IPS DF 6.9 (cell line): Measurements from ENCODE around the gene NUP205.

Source experiments
- DNase-seq: peaks from one replicate; pipeline ENCODE4 v3.0.0-alpha.2; 2013; ENCODE audit warnings: low read depth, low spot score
- H3K27ac ChIP-seq: one replicate; pipeline ENCODE4 v1.5.1; 2013; ENCODE audit warnings: low read length, control low read depth
- H3K27me3 ChIP-seq: 2 replicates; pipeline ENCODE4 v1.6.1; 2013; ENCODE audit warnings: mild to moderate bottlenecking, low read length; ENCODE audit not compliant: control insufficient read depth, insufficient read depth
- H3K36me3 ChIP-seq: 2 replicates; pipeline ENCODE4 v1.6.1; 2013; ENCODE audit warnings: low read length; ENCODE audit not compliant: control insufficient read depth, insufficient read depth
- H3K4me1 ChIP-seq: 2 replicates; pipeline ENCODE4 v1.6.1; 2013; ENCODE audit warnings: low read length; ENCODE audit not compliant: control insufficient read depth, insufficient read depth
- H3K4me3 ChIP-seq: 2 replicates; pipeline ENCODE4 v1.5.1; 2013; ENCODE audit warnings: mild to moderate bottlenecking, low read length
- H3K9me3 ChIP-seq: 2 replicates; pipeline ENCODE4 v1.6.1; 2013; ENCODE audit warnings: low read length, inconsistent platforms; ENCODE audit not compliant: control insufficient read depth, insufficient read depth
- WGBS: extraction: QIAGEN DNeasy Blood & Tissue Kit; methylation state at CpG from one replicate; pipeline ENCODE4 v1.1.7; 2013; ENCODE audit warnings: mixed read lengths, missing lambda C conversion rate; ENCODE audit not compliant: insufficient read length, insufficient coverage; 5-methylcytosine and 5-hydroxymethylcytosine counted together

Gene NUP205

GRCh38 chr7:135557455-135558336, at the start of gene NUP205:
Gene NUP205, plus strand, starts transcription at chr7:135557917. Its CDS starts 28 bp downstream, at chr7:135557945.
- Histone ChIP-seq H3K4me1 (no peaks in the 10 kb centered on the region; the same call in 1 of the 2 replicates), H3K4me3 (peak within 1 kb of the TSS; percentile 91), H3K9me3 (no peaks in the 10 kb centered on the region), H3K27me3 (no peaks in the 10 kb centered on the region), H3K36me3 (no peaks in the 10 kb centered on the region), H3K27ac (no peak within 1 kb of the TSS)
- DNase-seq, result peak; percentile 67
- no CpG with 5 or more reads among the region's 38 CpGs for WGBS

- H3K27me3 ChIP-seq, result 0 out of 2 replicates have a peak, but pooled peaks cover 2% of the 10 kb centered on the region
- H3K4me1 ChIP-seq, result peaks cover 3% of the 10 kb centered on the region; the same call in 1 of the 2 replicates
- H3K36me3 ChIP-seq, result no peaks in the 10 kb centered on the region
- no peak for DNase-seq
- H3K9me3 ChIP-seq, result no peaks in the 10 kb centered on the region
- peak overlapping the region; percentile 84; the same call in 1 of the 2 replicates for H3K4me3 ChIP-seq
- H3K27ac ChIP-seq, result no peak overlapping the region
- no CpG with 5 or more reads among the region's 17 CpGs for WGBS
Measured at GRCh38 chr7:135508883-135509588, 48.7 kb upstream of the NUP205 start.

GRCh38 chr7:135509589-135509838, 48.2 kb upstream of the NUP205 start:
- H3K36me3 ChIP-seq, result no peaks in the 10 kb centered on the region
- no peaks in the 10 kb centered on the region for H3K9me3 ChIP-seq
- peak overlapping the region; percentile 84 for H3K4me3 ChIP-seq
- H3K4me1 ChIP-seq, result peaks cover 3% of the 10 kb centered on the region; the same call in 1 of the 2 replicates
- WGBS, result no CpG with 5 or more reads among the region's 14 CpGs
- H3K27me3 ChIP-seq, result 0 out of 2 replicates have a peak, but pooled peaks cover 2% of the 10 kb centered on the region
- no peak for DNase-seq
- H3K27ac ChIP-seq, result no peak overlapping the region

- Histone ChIP-seq H3K9me3 (no peaks in the 10 kb centered on the region), H3K4me1 (peaks cover 3% of the 10 kb centered on the region; the same call in 1 of the 2 replicates), H3K27me3 (0 out of 2 replicates have a peak, but pooled peaks cover 2% of the 10 kb centered on the region), H3K36me3 (no peaks in the 10 kb centered on the region), H3K27ac (no peak within 1 kb of the TSS), H3K4me3 (peak within 1 kb of the TSS; percentile 87)
- WGBS, result no CpG with 5 or more reads among the region's 55 CpGs
- peak; percentile 86 for DNase-seq
Measured at GRCh38 chr7:135509839-135510591, 47.7 kb upstream of the NUP205 start, which contains the start of gene CNOT4. Gene CNOT4, minus strand, starts transcription at chr7:135510102. Its CDS starts 71,771 bp downstream, at chr7:135438331.

GRCh38 chr7:135510592-135511183, 47.0 kb upstream of the NUP205 start:
- Histone ChIP-seq H3K4me1 (peaks cover 3% of the 10 kb centered on the region; the same call in 1 of the 2 replicates), H3K27me3 (0 out of 2 replicates have a peak, but pooled peaks cover 2% of the 10 kb centered on the region), H3K27ac (no peak overlapping the region), H3K36me3 (no peaks in the 10 kb centered on the region), H3K4me3 (peak overlapping the region; percentile 87; the same call in 1 of the 2 replicates), H3K9me3 (no peaks in the 10 kb centered on the region)
- DNase-seq, result no peak
- no CpG with 5 or more reads among the region's 17 CpGs for WGBS

- H3K9me3 ChIP-seq, result no peaks in the 10 kb centered on the region
- no peak overlapping the region for H3K27ac ChIP-seq
- DNase-seq, result no peak
- no CpG with 5 or more reads among the region's 2 CpGs for WGBS
- H3K4me1 ChIP-seq, result peaks cover 3% of the 10 kb centered on the region; the same call in 1 of the 2 replicates
- H3K36me3 ChIP-seq, result no peaks in the 10 kb centered on the region
- no peak overlapping the region for H3K4me3 ChIP-seq
- H3K27me3 ChIP-seq, result 0 out of 2 replicates have a peak, but pooled peaks cover 2% of the 10 kb centered on the region
Measured at GRCh38 chr7:135512135-135512887, 45.4 kb upstream of the NUP205 start.

GRCh38 chr7:135514856-135515255, 42.9 kb upstream of the NUP205 start:
- WGBS, result no CpG with 5 or more reads among the region's 3 CpGs
- H3K4me3 ChIP-seq, result no peak overlapping the region
- H3K36me3 ChIP-seq, result no peaks in the 10 kb centered on the region

GRCh38 chr7:135517060-135517459, 40.7 kb upstream of the NUP205 start:
- Histone ChIP-seq H3K27me3 (no peaks in the 10 kb centered on the region), H3K27ac (no peak overlapping the region), H3K9me3 (no peaks in the 10 kb centered on the region), H3K36me3 (no peaks in the 10 kb centered on the region), H3K4me1 (no peaks in the 10 kb centered on the region), H3K4me3 (no peak overlapping the region)
- WGBS, result no CpG with 5 or more reads among the region's 3 CpGs
- DNase-seq, result no peak

More at GRCh38 chr7:135514856-135515255, 42.9 kb upstream of the NUP205 start:
- Histone ChIP-seq H3K4me1 (peaks cover 3% of the 10 kb centered on the region; the same call in 1 of the 2 replicates), H3K27me3 (0 out of 2 replicates have a peak, but pooled peaks cover 2% of the 10 kb centered on the region), H3K9me3 (no peaks in the 10 kb centered on the region), H3K27ac (no peak overlapping the region)
- DNase-seq, result no peak

GRCh38 chr7:135518748-135519147, 39.0 kb upstream of the NUP205 start:
- WGBS, result no CpG with 5 or more reads among the region's 1 CpG
- H3K4me3 ChIP-seq, result no peak overlapping the region
- H3K9me3 ChIP-seq, result no peaks in the 10 kb centered on the region
- H3K27me3 ChIP-seq, result no peaks in the 10 kb centered on the region
- DNase-seq, result no peak
- H3K27ac ChIP-seq, result no peak overlapping the region
- H3K36me3 ChIP-seq, result no peaks in the 10 kb centered on the region
- H3K4me1 ChIP-seq, result no peaks in the 10 kb centered on the region
